Activated T-cell treated with anti-CD3 and anti-CD28 coated beads for 1 hour (primary cell): ENCODE data around the gene KNCN.

Experiments used
- DNase-seq: peaks from one replicate; pipeline ENCODE4 v3.0.0-alpha.2; 2020; ENCODE audit warnings: low read depth

Gene KNCN

GRCh38 chr1:46568461-46568891 lies 17.0 kb upstream of the KNCN start:
- no peak for DNase-seq

- no peak for DNase-seq
Measured at GRCh38 chr1:46563341-46563740, 11.9 kb upstream of the KNCN start.

GRCh38 chr1:46562498-46562897 lies 11.1 kb upstream of the KNCN start:
- DNase-seq: no peak

GRCh38 chr1:46558966-46559365 lies 7.5 kb upstream of the KNCN start:
- DNase-seq: no peak

GRCh38 chr1:46558141-46558963 lies 6.9 kb upstream of the KNCN start:
- no peak for DNase-seq

GRCh38 chr1:46557403-46557802 lies 6.0 kb upstream of the KNCN start:
- no peak for DNase-seq

GRCh38 chr1:46556822-46557221 lies 5.4 kb upstream of the KNCN start:
- no peak for DNase-seq

GRCh38 chr1:46555826-46556619 lies 4.6 kb upstream of the KNCN start:
- no peak for DNase-seq

GRCh38 chr1:46554597-46555381 lies 3.3 kb upstream of the KNCN start:
- no peak for DNase-seq

GRCh38 chr1:46554236-46554596 lies 2.8 kb upstream of the KNCN start:
- no peak for DNase-seq

GRCh38 chr1:46553506-46553905 lies 2.1 kb upstream of the KNCN start:
- no peak for DNase-seq

- DNase-seq: no peak
Measured at GRCh38 chr1:46552357-46553237, 1.1 kb upstream of the KNCN start.

- DNase-seq: no peak
Measured at GRCh38 chr1:46550751-46551231, 656 bp downstream of the KNCN start.

GRCh38 chr1:46549697-46550681 lies 1.5 kb downstream of the KNCN start:
- peak; percentile 26 for DNase-seq

GRCh38 chr1:46547481-46548383 lies 3.7 kb downstream of the KNCN start:
- DNase-seq: no peak

- DNase-seq: no peak
Measured at GRCh38 chr1:46546210-46546609, 5.2 kb downstream of the KNCN start.

GRCh38 chr1:46545784-46546183 lies 5.7 kb downstream of the KNCN start:
- no peak for DNase-seq

- no peak for DNase-seq
Measured at GRCh38 chr1:46544561-46545240, 6.7 kb downstream of the KNCN start.
